Activated CD4-positive, alpha-beta T cell treated with anti-CD3 and anti-CD28 coated beads, Interleukin-2, amount 10 ng/mL, durations not matched to agents 7 days and 5 days (primary cell): Measurements from ENCODE around the gene YBX2. TPM values are rescaled to one million over a fixed set of nuclear protein-coding genes. Genes with fewer than 3 reads are reported as not detected.
A peak's percentile ranks its signal among the peaks of the same experiment; 100 is the strongest.

Source experiments
- CTCF ChIA-PET: fragments of 350-600 bp; sonication (Branson Sonifier 250); formaldehyde crosslinking; loops from one replicate; lab custom pipeline; 2021; ENCODE audit warnings: antibody characterized with exemption; lab: Charles Lee
- POLR2A ChIA-PET: fragments of 350-600 bp; sonication (Branson Sonifier 250); formaldehyde crosslinking; loops from one replicate; lab custom pipeline; 2021; ENCODE audit warnings: antibody characterized with exemption; lab: Charles Lee
- DNase-seq: peaks from one replicate; pipeline ENCODE4 v3.0.0-alpha.2; 2020
- H3K27ac Mint-ChIP-seq: one replicate; pipeline ENCODE4 v1.8.0; 2021; ENCODE audit warnings: mild to moderate bottlenecking, moderate library complexity, mixed read lengths
- H3K27me3 Mint-ChIP-seq: one replicate; pipeline ENCODE4 v1.8.0; 2021; ENCODE audit warnings: mixed read lengths
- H3K36me3 Mint-ChIP-seq: one replicate; pipeline ENCODE4 v1.8.0; 2021; ENCODE audit warnings: low read depth, mixed read lengths
- H3K4me1 Mint-ChIP-seq: one replicate; pipeline ENCODE4 v1.8.0; 2021; ENCODE audit warnings: mixed read lengths
- H3K4me3 Mint-ChIP-seq: one replicate; pipeline ENCODE4 v1.8.0; 2021; ENCODE audit warnings: mild to moderate bottlenecking, moderate library complexity, mixed read lengths
- H3K9me3 Mint-ChIP-seq: one replicate; pipeline ENCODE4 v1.8.0; 2021; ENCODE audit warnings: mixed read lengths
- total RNA-seq, 2 experiments: library from RNA; stranded (reverse); gene quantifications; one replicate each; pipeline ENCODE4 v1.2.3, GENCODE V29; 2021

YBX2 gene
- total RNA-seq, 2 experiments from 2014 or later, result 0.55 to 0.83 TPM

DNA sequence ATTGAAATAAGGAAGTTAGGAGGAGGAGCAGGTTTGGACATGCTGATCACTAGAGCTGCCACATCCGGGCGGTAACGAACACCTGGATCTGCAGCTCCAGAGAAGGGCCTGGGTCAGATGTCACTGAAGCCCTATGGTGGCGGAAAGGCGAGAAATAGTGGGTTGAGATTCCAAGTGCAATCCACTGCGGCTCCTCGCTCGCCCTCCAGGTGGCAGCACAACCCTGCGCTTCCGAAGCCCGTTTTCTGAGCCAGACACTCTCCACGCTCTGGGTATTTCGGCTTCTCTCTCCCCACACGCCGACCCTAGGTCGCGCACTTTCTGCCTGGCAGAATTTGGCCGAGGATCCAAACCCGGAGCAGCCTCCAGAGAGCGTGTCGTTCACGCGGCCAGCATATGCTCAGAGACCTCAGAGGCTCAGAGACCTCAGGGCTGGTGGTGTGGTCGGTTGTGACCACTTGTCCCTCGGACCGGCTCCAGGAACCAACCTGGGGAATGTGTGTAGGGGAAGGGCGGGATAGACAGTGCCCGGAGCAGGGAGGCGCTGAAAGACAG lies 13.8 kb downstream of the YBX2 start:
- no peaks in the 10 kb centered on the region for H3K36me3 Mint-ChIP-seq
- H3K9me3 Mint-ChIP-seq, result no peaks in the 10 kb centered on the region
- ChIA-PET POLR2A (no interaction called here), CTCF (interaction anchor here (1.8 to 2.6 kb wide), 2 partner anchors 13 to 16 kb away, joined by 4 to 20 read pairs; no protein-coding TSS in a partner anchor)
- peaks cover 20% of the 10 kb centered on the region for H3K27me3 Mint-ChIP-seq
- peak; percentile 86 for DNase-seq
- peaks cover 19% of the 10 kb centered on the region for H3K4me1 Mint-ChIP-seq
- H3K4me3 Mint-ChIP-seq, result peak overlapping the region; percentile 57
- no peak overlapping the region for H3K27ac Mint-ChIP-seq

DNA sequence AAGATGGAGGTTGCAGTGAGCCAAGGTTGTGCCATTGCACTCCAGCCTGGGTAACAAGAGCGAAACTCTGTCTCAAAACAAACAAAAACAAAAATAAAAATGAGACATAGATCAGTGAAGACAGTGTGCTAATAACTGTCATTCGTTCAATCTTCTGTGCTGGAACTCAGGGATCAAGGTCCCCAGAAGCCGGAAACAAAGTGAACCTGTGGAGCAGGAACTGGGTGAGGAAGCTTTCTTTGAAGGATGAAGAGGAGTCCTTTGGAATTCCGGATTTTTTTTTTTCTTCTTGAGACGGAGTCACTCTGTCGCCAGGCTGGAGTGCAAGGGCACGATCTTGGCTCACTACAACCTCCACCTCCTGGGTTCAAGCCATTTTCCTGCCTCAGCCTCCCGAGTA lies 15.0 kb downstream of the YBX2 start:
- ChIA-PET POLR2A (no interaction called here), CTCF (interaction anchor here (1.2 kb wide), 1 partner anchor 13 kb away, joined by 3 read pairs; no protein-coding TSS in a partner anchor)
- H3K4me3 Mint-ChIP-seq, result no peak overlapping the region
- H3K36me3 Mint-ChIP-seq, result no peaks in the 10 kb centered on the region
- no peak overlapping the region for H3K27ac Mint-ChIP-seq
- no peak for DNase-seq
- no peaks in the 10 kb centered on the region for H3K9me3 Mint-ChIP-seq
- peaks cover 19% of the 10 kb centered on the region for H3K4me1 Mint-ChIP-seq
- peaks cover 18% of the 10 kb centered on the region for H3K27me3 Mint-ChIP-seq

DNA sequence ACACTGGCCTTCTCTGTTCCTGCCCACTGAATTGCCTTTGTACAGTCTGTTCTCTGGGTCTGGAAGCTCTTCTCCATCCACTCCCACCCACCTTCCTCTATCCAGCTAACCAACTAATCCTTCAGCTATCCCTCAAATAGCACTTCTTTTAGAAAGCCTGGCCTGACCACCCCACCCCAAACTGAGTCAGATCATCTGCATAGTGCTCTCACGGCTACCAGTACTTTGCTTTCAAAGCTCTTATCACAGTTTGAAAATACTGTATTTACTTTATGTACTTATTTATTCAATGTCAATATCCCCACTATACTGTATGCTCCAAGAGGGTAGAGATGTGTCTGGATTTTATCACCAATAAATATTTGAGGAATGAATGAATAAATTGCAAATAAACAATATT lies 27.7 kb downstream of the YBX2 start:
- Mint-ChIP-seq H3K27me3 (peaks cover 38% of the 10 kb centered on the region), H3K9me3 (no peaks in the 10 kb centered on the region), H3K4me1 (peaks cover 19% of the 10 kb centered on the region), H3K4me3 (no peak overlapping the region), H3K36me3 (no peaks in the 10 kb centered on the region), H3K27ac (no peak overlapping the region)
- CTCF ChIA-PET, result interaction anchor here (0.6 to 1.3 kb wide), 3 partner anchors 10 to 147 kb away, joined by 3 to 4 read pairs (median 4); no protein-coding TSS in a partner anchor
- POLR2A ChIA-PET, result interaction anchor here (0.7 kb wide), 1 partner anchor 448 kb away, joined by 4 read pairs; no protein-coding TSS in a partner anchor
- no peak for DNase-seq

DNA sequence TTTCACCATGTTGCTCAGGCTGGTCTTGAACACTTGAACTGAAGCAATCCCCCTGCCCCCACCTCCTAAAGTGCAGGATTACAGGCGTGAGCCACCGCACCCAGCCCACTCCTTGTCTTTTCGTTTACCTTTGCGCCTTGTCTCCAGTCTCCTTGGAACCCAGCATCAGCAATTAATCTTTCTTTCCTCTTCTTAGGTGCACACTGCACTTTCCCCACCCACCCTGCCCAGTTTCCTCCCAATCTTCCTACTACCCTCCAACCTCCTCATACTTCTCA lies 30.7 kb downstream of the YBX2 start:
- peaks cover 4% of the 10 kb centered on the region for H3K36me3 Mint-ChIP-seq
- H3K4me3 Mint-ChIP-seq, result peak overlapping the region; percentile 58
- POLR2A ChIA-PET, result no interaction called here
- H3K9me3 Mint-ChIP-seq, result no peaks in the 10 kb centered on the region
- CTCF ChIA-PET, result interaction anchor here (0.6 to 1.3 kb wide), 2 partner anchors 22 to 34 kb away, joined by 3 to 6 read pairs; no protein-coding TSS in a partner anchor
- peaks cover 33% of the 10 kb centered on the region for H3K27me3 Mint-ChIP-seq
- no peak overlapping the region for H3K27ac Mint-ChIP-seq
- DNase-seq, result no peak
- H3K4me1 Mint-ChIP-seq, result peaks cover 26% of the 10 kb centered on the region

DNA sequence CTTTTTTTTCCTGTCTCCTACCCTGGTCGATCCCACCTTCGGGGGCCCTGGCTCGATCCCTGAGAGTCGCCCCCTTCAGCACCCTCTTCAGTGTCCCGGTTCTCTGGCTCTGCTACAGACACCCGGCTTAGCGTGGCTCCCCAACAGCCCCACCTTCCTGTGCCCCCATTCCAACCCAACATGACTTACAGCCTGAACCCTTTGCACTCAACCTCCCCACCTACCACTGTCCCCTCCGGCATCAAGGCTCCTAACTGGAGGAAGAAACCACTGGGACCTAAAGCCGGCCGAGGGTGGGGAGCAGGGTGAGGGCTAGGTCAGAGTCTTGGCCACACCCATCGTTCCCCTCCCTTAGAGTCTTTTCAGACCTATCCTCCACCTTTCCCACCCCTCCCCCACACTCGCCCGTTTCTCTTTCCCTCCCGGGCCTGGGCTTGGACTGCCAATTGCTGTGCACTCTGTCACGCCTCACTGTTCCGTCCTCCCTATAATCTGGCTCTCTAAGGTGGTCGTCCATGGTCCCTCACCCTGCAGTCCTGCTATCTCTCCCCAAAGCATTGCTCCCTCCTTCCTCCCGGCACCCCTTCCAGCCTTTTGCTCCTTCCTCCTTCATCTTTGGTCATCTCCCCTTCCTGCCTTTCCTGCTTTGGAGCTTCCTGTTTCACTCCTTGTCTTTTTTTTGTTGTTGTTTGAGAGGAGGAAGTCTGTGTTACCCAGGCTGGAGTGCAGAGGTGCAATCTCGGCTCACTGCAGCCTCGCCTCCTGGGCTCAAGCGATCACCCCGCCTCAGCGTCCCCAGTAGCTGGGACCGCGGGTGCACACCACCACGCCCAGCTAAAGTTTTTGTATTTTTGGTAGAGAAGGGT lies 31.3 kb downstream of the YBX2 start:
- ChIA-PET POLR2A (no interaction called here), CTCF (interaction anchor here (0.6 kb wide), 1 partner anchor 35 kb away, joined by 6 read pairs; no protein-coding TSS in a partner anchor)
- H3K4me3 Mint-ChIP-seq, result peak overlapping the region; percentile 58
- peaks cover 6% of the 10 kb centered on the region for H3K36me3 Mint-ChIP-seq
- no peak for DNase-seq
- no peaks in the 10 kb centered on the region for H3K9me3 Mint-ChIP-seq
- peak overlapping the region; percentile 66 for H3K27ac Mint-ChIP-seq
- peaks cover 26% of the 10 kb centered on the region for H3K4me1 Mint-ChIP-seq
- H3K27me3 Mint-ChIP-seq, result peaks cover 33% of the 10 kb centered on the region

DNA sequence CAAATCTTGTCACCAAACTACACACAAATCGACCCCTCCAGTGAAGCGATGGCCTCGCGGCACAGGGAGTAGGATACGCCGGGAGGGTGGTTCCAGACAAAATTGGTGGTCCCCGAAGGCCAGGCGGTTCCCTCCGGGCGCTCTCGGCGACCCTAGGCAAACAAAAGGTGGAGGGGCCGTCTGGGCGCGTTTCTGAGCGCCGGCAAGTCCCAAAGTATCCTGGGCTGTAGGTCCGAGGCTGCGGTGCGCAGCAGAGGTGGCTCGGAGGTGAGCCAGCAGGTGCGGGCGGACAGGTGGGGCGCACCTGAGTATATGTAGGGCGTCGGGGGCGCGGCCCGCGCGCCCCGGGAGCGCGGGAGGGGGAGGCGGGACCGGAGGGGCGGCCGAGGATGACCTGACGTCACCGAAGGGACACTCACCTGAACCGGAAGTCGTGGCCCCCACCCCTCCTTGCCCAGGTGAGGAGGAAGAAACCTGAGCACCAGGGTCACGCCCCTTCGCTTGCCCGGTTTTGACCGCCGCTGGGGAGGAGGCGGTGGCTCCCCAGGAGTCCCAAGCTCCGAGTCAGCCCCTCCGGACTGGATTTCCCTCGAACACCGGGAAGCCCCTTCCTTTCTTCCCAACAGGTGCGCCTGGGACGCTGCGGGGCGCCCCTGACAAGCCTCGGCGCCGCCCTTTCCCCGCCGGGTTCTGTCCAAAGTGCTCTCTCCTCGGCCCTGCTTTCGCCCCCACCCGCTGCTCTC lies 32.1 kb downstream of the YBX2 start, which contains the start of gene CLDN7:
TSS of gene CLDN7 (minus strand) at position 287 of the 743 bp plus-strand sequence. CDS start 435 bp downstream, outside the sequence.
- ChIA-PET POLR2A (interaction anchor here (0.5 kb wide), 1 partner anchor 87 kb away, joined by 4 read pairs; no protein-coding TSS in a partner anchor), CTCF (no interaction called here)
- H3K27me3 Mint-ChIP-seq, result peaks cover 33% of the 10 kb centered on the region
- no peak for DNase-seq
- H3K9me3 Mint-ChIP-seq, result no peaks in the 10 kb centered on the region
- peaks cover 6% of the 10 kb centered on the region for H3K36me3 Mint-ChIP-seq
- H3K4me1 Mint-ChIP-seq, result peaks cover 26% of the 10 kb centered on the region
- H3K4me3 Mint-ChIP-seq, result peak within 1 kb of the TSS; percentile 58
- H3K27ac Mint-ChIP-seq, result peak within 1 kb of the TSS; percentile 64

DNA sequence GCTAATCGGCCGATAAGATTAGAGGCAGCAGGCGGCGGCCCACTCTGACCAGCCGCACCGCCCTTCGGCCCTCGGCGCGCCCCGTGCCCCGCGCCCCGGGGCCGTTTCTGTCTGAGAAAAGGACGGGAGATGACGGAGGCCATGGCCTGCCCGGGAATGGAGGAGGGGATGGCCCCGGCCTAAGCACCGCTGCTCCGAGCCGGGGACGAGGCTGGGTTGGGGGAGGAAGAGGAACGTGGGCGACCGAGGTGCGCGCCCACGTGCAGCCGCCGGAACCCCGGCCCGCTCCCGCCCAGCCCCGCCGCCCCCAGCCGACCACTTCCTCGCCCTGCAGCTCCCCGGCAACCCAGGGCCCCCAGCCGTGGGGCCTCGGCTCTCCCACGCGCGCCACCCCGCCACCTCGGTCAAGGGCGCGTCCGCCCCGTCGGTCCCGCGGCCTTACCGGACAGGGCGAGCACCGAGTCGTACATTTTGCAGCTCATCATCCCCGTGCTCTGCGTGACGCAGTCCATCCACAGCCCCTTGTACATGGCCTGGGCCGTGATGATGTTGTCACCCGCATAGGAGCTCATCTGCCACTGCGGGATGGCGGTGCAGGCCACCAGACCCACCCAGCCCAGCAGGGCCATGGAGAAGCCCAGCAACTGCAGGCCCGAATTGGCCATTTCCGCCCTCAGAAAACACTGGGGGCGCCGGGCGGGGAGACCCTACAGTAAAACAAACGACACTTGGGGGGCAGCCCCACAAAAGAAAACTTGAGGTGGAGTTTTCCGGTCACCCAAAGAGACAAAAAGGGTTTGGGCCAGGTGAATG lies 32.9 kb downstream of the YBX2 start:
- H3K27ac Mint-ChIP-seq, result no peak overlapping the region
- ChIA-PET POLR2A (interaction anchor here (0.5 kb wide), 1 partner anchor 88 kb away, joined by 4 read pairs; no protein-coding TSS in a partner anchor), CTCF (no interaction called here)
- peak overlapping the region; percentile 49 for H3K4me3 Mint-ChIP-seq
- H3K9me3 Mint-ChIP-seq, result no peaks in the 10 kb centered on the region
- peaks cover 29% of the 10 kb centered on the region for H3K4me1 Mint-ChIP-seq
- no peak for DNase-seq
- H3K36me3 Mint-ChIP-seq, result peaks cover 9% of the 10 kb centered on the region
- peaks cover 30% of the 10 kb centered on the region for H3K27me3 Mint-ChIP-seq

DNA sequence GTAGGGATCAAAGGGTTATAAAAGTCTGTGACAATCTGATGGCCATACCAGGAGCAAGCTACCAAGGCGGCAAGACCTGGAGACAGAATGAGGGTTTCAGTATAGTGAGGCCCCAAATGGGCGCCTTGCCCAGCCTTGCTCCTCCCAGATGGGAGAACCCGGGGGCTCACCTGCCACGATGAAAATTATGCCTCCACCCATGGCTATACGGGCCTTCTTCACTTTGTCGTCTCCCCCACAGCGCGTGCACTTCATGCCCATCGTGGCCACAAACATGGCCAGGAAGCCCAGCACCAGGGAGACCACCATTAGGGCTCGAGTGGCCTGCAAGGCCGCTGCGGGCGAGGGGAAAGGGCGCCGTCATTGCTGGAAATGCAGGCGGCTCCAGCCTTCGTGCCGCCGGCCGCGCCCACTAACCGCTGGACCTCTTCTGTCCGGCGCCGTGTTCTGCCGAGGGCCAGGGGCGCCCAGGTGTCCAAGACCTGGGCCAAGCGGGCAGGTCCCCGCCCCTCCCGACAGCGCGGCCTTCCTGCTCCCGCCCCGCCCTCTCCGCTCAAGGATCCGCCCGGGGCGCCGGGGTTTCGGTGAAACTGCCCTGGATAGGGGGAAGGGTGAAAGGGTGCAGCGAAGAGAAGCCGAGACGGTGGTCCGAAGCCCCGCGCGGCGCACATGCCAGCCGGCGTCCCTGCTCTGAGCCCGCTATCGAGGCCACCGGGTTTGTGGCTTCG lies 33.6 kb downstream of the YBX2 start:
- ChIA-PET POLR2A (no interaction called here), CTCF (no interaction called here)
- peaks cover 33% of the 10 kb centered on the region for H3K4me1 Mint-ChIP-seq
- H3K27ac Mint-ChIP-seq, result peak overlapping the region; percentile 31
- H3K9me3 Mint-ChIP-seq, result no peaks in the 10 kb centered on the region
- H3K27me3 Mint-ChIP-seq, result peaks cover 27% of the 10 kb centered on the region
- DNase-seq, result peak; percentile 39
- H3K36me3 Mint-ChIP-seq, result peaks cover 13% of the 10 kb centered on the region
- H3K4me3 Mint-ChIP-seq, result peak overlapping the region; percentile 41

DNA sequence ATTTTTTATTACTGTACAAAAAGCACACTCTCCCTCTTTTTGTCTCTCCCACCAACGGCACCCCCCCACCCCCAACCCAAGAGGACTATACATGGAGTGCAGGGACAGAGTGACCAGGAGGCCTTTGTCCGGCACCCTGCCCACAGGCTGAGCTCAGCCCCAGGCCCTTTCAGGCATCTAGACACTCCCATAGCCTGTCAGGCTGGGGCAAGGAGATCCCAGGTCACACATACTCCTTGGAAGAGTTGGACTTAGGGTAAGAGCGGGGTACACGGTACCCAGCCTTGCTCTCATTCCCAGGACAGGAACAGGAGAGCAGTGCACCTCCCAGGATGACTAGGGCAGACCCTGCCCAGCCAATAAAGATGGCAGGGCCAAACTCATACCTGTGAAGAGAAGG lies 34.3 kb downstream of the YBX2 start:
- DNase-seq, result no peak
- Mint-ChIP-seq H3K27me3 (peaks cover 27% of the 10 kb centered on the region), H3K36me3 (peaks cover 13% of the 10 kb centered on the region), H3K27ac (no peak overlapping the region), H3K4me1 (peaks cover 33% of the 10 kb centered on the region), H3K9me3 (no peaks in the 10 kb centered on the region), H3K4me3 (no peak overlapping the region)
- ChIA-PET CTCF (interaction anchor here (1.0 kb wide), 1 partner anchor 64 kb away, joined by 5 read pairs; no protein-coding TSS in a partner anchor), POLR2A (interaction anchor here (1.1 kb wide), 1 partner anchor 11 kb away, joined by 3 read pairs; no protein-coding TSS in a partner anchor)

DNA sequence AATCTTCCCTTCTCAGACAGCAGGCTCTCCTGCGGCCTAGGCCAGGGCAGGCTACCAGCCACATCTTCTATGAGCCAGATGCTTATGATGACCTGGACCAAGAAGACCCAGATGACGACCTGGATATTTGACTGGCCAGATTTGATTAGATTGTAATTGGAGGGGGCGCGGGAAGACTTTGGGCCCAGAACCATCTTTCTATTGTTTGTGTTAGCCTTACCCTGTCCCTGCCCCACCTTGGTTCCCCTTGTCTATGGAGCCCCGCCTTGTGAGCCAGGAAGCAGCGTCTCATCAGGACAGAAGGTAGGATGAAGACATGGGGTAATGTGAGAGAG lies 34.9 kb downstream of the YBX2 start:
- Mint-ChIP-seq H3K4me1 (peaks cover 37% of the 10 kb centered on the region), H3K27ac (no peak overlapping the region), H3K36me3 (peaks cover 17% of the 10 kb centered on the region), H3K9me3 (no peaks in the 10 kb centered on the region), H3K27me3 (peaks cover 26% of the 10 kb centered on the region), H3K4me3 (no peak overlapping the region)
- CTCF ChIA-PET, result interaction anchor here (0.7 to 1.0 kb wide), 2 partner anchors 22 to 65 kb away, joined by 3 to 5 read pairs; no protein-coding TSS in a partner anchor
- no peak for DNase-seq
- POLR2A ChIA-PET, result interaction anchor here (1.1 kb wide), 1 partner anchor 10 kb away, joined by 3 read pairs; no protein-coding TSS in a partner anchor
